Stimulated activated CD8-positive, alpha-beta memory T cell treated with anti-CD3 and anti-CD28 coated beads, Interleukin-15, amount 100 ng/mL, for 1 hour (primary cell): ENCODE data around the gene CTU1.
A peak's percentile ranks its signal among the peaks of the same experiment; 100 is the strongest.
"Not testable (repeated sequence)": the region's sequence is repeated elsewhere in the genome, so short reads cannot be mapped to it uniquely, and the experiment has no call there.

Source experiments
- DNase-seq: peaks from one replicate; pipeline ENCODE4 v3.0.0-alpha.2; 2020; ENCODE audit warnings: low read depth

CTU1 gene

DNA sequence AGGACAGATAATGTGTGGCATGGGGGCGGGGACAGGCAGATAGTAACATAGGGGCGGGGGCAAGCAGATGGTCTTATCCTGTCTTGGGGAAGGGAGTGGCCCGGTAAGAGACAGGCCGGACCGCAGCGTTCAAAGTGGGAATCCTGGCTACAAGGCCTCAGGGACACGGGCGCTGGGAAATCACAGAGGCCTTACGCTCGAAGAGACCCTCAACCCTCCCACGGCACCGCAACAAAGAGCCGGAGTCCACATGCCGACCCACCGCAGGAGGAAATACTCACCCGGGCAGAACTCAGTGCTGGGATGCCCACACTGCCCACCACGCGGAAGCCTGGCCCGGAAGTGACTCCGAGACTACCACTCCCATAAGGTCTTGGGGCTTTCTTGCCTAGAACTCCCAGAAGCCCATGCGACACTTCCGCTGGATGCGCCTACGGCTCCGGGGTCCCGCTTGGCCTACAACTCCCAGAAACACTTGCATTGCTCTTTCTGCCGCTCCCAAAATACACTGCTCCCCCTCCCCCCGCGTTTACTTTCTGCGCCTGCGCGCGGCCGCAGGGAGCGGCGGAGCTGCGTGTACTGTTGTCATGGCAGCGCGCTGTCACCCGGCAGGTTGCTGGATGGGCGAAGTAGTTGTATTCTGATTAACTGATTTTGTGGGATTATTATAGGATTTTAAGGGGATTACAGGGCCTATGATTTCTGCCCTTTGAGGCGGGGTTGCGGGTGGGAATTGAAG lies at the start of gene CTU1:
TSS of gene CTU1 (minus strand) at position 344 of the 739 bp plus-strand sequence. CDS start 3,840 bp downstream, outside the sequence.
- DNase-seq, result peak; percentile 96

DNA sequence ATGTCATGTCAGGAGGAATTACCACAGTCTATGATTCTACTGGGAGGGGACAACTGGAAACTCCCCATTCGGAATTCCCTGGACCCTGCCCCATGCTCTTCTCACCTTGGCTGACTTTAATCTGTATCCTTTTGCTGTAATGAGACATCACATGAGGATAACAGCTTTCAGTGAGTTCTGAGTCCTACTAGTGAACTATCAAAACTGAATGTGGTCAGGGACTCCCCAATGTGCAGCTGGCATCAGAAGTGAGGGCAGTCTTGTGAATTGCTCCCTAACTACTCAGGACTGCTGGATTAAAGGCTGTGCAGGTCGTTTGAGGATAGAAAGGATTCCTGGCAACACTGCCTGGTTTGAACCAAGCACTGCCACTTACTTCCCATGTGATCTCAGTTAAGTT lies 49.1 kb upstream of the CTU1 start:
- DNase-seq, result no peak

DNA sequence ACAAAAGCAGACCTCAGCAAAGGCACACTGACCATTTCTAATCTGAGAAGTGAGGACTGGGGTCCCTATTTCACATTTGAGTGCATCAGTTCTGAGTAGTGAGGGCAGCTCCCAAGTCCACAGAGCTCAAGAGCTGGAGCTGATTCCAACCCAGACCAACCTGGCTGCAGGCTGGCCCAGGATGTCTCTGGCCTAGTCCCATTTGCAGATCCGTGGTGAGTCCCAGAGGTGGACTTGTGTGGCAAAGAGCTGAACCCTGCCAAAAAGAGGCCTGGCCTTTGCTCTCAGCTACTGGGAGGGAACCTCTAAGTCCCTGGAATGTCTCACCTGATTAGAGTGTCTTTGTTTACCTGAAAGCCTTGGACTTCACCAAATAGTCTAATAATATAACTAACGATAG lies 48.5 kb upstream of the CTU1 start:
- DNase-seq, result no peak

DNA sequence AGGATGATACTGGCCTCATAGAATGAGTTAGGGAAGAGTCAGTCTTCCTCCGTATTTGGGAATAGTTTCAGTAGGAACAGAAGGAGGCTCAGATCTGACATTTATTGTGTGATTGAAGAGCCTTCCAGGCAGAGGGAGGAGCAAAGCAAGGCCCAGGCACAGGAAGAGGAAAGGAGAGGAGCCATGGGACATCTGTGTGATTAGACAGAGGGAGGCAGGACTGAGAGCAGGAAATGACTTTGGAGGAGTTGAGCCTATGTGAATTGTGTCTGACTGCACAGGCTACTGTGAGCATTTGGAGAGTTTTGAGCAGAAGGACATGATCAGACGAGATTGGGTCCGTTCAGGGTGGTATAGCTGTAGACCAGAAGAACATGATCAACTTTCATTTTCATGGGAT lies 42.4 kb upstream of the CTU1 start:
- no peak for DNase-seq

DNA sequence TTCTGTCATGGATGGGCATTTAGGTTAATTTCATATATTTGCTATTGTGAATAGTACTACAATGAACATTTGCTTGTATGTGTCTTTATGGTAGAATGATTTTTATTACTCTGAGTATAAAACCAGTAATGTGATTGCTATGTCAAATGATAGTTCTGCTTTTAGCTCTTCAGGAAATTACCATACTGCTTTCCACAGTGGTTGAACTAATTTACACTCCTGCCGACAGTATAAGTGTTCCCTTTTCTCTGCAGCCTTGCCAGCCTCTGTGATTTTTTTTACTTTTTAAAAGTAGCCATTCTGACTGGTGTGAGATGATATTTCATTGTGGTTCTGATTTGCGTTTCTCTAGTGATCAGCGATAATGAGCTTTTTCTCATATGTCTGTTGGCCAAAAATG lies 40.4 kb upstream of the CTU1 start:
- no peak for DNase-seq

DNA sequence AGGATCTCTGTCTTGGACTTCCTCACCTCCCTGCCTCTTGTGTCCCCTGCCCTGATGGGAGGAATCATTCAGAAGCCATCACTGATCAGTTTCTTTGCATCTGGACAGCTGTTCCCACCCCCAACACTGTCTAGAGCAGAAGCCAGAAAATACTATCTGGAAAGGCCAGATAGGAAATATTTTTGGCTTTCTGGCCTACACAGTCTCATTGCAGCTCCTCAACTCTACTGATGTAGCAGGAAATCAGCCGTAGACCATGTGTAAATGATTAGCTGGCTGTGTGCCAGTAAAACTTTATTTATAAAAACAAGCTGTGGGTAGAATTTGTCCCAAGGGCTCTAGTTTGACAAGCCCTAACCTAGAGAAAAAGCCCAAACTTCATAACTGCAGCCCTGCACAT lies 39.5 kb upstream of the CTU1 start:
- no peak for DNase-seq

DNA sequence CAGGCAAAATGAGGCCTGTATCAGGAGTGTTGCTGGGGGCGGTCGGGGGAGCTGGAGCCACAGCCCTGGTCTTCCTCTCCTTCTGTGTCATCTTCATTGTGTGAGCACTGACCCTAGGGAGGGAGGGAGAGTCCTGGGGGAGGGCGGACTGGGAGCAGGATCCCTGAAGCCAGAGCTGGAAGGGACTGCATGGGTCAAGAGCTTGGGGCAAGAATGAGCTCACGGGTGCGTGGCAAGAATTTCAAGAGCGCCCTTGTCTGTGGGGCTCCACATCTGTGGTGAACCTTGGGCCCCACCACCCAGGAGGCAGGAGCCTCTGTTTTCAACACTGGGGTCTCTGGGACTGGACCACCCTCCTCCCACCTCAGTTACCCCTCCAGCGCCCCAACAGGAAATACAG lies 38.5 kb upstream of the CTU1 start:
- DNase-seq, result no peak

DNA sequence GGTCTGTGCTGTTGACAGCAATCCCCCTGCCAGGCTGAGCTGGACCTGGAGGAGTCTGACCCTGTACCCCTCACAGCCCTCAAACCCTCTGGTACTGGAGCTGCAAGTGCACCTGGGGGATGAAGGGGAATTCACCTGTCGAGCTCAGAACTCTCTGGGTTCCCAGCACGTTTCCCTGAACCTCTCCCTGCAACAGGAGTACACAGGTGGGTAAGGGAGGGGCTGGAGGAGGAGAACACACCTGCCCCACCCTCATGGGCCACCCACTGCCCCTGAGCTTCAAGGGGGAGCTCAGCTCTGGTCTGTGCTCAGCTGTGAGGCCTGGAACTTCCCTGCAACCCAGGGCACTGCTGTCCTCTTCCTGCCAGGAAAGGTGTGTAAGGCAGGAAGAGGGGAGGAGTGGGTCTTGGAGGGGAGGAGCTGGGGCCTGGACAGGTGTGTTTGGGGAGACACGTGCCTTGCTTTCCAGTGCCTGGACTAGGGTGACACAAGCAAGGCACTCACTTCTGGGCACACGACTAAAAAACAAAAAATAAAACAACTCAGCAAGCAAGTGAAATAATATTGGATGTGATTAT lies 37.8 kb upstream of the CTU1 start:
- no peak for DNase-seq

DNA sequence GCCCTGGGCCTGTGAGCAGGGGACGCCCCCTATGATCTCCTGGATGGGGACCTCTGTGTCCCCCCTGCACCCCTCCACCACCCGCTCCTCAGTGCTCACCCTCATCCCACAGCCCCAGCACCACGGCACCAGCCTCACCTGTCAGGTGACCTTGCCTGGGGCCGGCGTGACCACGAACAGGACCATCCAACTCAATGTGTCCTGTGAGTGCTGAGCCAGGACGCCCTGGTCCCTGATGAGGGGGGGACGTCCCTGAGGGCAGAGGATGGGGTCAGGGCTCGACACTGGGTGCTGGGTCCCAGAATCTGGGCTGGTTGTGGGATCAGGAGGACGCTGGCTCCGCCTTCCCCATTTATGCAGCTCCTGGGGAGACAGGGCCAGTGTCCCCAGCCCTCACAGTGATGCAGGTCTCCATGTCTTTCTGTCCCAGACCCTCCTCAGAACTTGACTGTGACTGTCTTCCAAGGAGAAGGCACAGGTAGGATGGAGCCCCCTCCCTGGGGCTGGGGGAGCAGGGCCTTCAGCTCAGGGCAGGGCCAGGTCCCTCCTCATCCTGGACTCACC lies 36.4 kb upstream of the CTU1 start:
- DNase-seq, result no peak

DNA sequence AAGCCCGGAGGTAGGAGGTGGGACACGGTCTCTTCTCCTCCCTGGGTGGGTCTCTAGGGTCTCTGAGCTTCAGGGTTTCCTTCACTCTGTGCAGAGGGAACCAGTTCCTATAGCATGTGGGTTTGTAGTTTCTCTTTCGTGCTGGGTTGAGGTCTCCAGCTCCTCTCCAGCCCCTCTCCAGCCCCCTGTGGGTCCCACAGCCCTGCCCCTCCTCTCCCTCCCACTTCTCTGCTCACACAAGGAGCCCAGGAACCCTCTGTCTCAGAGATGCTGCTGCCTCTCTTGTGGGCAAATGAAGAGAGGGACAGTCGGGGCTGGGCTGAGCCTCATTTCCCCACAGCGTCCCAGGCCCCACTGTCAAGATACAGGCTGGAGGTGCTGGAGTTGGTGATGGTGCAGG lies 35.3 kb upstream of the CTU1 start:
- no peak for DNase-seq

DNA sequence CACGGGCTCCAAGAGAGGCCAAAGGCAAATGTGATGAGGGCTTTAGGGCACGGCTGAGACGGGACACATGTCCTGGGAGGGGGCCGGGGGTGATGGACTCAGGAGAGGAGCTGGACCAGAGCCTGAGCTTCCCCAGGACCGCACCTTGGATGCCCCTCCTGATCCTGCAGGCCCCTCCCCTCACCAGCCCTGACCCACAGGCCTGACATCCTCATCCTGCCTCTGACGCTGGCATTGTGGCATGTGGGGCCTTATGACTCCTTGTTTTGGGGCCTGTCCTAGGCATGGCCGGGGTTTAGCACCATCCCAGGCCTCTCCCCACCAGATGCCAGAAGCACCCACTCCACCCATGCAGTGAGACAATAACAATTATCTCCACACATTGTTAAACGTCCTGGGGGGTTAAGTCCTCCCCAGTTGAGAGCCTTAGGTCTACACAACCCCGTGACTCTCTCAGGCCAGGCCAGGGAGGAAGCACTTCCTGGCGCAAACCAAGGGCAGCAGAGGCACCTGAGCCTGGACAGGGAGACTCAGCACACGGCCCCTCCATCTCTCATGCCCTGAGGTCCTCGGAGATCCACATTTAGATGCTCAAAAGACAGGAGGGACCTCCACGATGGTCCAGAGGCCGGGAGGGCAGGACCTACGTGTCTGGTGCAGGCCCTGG lies 34.7 kb upstream of the CTU1 start:
- not testable (repeated sequence) for DNase-seq

DNA sequence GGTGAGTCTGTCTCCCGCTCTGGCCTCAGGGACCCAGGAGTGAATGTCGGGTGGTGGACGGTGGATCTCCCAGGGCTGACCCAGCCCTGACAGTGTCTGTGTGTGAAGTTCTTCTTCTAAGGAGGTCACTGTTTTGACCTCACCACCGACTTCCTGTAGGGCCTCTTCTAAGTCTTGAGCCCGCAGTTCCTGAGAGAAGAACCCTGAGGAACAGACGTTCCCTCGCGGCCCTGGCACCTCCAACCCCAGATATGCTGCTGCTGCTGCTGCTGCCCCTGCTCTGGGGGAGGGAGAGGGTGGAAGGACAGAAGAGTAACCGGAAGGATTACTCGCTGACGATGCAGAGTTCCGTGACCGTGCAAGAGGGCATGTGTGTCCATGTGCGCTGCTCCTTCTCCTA lies 33.9 kb upstream of the CTU1 start, which contains the start of gene SIGLEC7:
TSS of gene SIGLEC7 (plus strand) at position 183 of the 400 bp plus-strand sequence. CDS start at position 252, 69 bp downstream.
- DNase-seq, result no peak

DNA sequence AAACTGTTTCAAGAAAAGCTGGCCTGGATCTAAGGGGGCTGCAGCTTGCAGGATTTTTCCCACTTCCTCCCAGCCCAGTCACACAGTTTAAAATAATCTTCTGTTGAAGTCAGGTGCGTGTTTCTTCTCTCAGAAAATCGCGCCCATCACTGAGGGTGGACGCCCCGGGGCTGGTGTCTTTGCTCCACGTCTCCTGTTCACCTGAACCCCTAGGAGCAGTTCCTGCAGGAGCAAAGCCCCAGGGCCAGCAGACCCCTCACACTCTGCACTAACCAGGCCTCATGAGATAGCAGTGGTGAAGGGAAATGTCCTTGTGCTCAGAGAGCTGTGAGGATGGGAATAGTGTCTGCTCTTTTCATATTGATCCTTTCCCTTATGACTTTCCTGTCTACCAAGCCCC lies 33.0 kb upstream of the CTU1 start:
- no peak for DNase-seq

DNA sequence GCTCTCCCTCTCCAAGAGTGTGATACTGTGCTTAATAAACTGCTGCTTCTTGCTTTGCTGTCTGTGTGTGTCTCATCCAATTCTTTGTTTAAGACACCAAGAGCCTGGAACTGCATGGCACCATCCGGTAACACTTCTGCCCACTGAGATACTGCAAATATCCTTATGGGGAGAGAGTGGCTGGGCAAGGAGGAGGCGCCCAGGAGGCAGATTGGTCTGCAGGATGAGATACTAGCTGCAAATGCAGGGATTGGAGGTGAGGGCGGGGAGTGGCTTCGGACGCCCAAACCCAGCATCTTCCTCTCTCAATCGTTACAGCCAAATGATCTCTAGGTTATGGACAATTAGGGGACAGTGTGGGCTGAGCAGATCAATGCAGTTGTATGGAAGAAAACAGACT lies 32.2 kb upstream of the CTU1 start:
- no peak for DNase-seq

DNA sequence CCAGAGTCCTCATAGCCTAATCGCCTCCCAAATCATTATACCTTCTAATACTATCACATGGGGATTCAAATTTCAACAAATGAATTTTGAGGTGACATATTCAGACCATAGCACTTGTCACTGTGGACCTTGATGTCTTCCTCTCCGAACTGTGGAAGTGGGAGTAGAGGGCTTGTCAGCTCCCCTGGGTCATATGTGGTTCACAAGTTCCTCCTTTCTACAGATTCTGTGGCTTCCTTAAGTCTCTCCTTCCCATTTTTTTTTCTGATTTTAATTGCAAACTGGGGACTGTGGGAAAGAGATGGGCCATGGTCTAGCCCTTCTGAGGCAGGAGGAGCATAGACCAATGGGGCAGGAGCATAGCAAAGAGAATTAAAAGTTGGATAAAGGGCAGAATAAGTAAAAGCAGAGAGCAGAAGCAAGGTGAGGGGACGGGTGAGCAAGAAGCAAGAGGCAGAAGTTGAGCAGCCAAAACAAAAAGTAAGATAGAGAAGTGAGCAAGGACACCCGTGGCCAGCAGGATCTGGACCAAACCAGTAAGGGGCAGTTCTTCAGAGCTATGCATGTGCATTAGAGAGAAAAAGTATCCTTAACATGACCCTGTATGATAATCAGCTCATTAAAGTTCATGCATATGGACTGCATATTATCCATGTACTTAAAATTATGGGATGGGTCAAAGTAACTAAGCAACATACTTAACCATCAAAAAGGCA lies 31.2 kb upstream of the CTU1 start:
- no peak for DNase-seq

DNA sequence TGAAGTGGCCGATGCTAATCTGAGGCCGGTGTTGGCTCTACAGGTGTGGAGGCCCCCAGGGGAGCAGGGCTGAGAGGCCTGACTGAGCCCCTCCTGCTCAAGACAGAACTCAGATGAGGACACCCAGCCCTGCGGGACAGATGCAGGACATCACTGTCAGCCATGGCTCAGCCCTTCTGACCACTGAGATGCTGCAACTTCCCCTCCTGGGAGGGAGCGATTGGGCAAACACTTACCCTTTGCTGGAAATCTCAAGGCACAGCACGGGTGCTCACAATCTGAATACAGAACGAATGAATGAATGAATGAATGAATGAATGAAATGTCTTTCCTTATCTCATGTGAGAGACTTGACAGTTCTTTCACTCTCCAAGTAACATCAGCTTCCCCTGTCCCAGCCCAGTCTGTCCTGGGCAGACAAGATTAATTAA lies 30.4 kb upstream of the CTU1 start:
- no peak for DNase-seq

DNA sequence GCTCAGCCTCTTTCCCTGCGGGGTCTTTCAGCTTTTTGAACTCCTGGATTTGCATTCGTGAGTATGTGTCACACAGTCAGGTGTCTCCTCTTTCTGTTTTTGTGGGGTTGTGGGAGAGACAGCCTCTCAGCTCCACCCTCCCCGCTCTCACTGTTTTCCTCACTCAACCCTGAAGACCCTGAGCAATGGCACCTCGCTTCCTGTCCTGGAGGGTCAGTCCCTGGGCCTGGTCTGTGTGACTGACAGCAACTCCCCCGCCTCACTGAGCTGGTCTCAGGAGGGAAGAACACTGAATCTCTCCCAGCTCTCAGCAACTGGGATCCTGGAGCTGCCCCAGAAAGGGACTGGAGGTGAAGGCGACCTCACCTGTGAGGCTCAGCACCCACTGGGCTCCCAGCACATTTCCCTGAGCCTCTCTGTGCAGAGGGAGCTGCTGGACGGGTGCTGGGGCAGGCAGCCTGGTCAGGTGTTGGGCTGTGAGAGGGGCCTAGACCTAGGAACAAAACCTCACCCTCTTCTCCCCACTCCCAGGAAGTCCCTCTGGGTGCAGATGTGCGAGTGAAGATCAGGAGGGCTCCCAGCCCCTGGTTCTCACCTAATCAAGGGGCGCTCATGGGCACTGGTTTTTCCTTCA lies 29.7 kb upstream of the CTU1 start:
- no peak for DNase-seq

DNA sequence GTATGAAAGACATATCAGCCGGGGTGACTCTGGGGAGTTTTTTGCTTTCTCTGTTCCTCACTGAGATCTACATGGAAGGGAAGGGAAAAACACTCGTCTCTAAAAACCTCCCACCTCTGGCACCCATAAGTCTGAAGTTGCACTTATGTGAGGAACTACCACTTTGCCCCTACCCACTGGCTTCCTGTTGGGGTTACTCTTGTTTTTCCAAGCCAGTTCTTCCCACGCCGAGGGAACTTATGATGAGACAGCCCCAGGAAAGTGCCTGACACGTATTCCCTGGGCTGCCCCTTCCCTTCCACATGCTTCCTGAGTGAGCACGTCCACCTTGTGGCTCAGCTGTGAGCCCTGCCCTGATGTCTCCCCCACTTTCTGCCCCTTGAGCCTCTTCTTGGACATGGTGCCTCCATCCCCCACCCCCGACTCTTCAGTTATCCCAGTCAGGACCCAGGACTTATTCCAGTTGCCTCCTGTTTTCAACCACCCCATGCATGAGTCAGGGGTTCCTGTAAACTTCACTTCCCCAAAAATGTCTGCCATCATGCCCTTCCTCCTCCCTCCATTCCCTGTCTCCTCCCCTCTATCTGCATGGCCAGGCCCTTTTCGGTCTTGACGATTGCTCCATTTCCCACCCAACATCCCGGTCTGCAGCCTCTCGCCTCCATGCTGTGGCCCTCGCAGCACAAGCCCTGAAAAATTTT lies 28.8 kb upstream of the CTU1 start:
- DNase-seq, result no peak

DNA sequence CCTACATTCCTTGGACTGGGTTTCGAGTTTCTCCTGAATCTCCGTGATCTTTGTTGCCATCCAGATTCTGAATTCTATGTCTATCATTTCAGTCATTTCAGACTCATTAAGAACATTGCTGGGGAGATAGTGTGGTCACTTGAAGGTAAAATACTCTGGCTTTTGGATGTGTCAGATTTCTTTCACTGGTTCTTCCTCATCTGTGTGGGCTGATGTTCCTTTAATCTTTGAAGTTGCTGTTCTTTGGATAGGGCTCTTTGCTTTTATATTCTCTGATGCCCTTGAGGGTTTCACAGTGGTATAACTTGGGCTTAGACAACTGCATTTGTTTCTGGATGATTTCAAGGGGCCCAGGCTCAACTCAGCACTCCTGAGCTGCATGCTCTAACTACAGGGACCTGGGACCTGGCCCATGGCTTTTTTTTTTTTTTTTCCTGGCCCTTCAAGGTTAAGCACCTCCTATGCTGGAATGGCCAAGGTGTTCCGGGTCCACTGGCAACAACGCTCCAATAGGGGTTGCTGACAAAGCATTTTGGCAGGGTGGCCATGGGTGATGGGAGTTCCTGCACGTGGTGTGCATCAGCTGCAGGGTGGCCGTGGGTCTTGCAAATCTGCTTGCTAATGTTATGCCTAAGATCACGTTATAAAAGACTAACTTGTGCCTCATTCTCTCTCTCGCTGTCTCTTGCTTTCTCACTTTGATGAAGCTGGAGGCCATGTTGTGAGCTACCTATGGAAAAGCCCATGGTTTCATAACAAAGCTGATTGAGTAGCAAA lies 28.0 kb upstream of the CTU1 start:
- no peak for DNase-seq

DNA sequence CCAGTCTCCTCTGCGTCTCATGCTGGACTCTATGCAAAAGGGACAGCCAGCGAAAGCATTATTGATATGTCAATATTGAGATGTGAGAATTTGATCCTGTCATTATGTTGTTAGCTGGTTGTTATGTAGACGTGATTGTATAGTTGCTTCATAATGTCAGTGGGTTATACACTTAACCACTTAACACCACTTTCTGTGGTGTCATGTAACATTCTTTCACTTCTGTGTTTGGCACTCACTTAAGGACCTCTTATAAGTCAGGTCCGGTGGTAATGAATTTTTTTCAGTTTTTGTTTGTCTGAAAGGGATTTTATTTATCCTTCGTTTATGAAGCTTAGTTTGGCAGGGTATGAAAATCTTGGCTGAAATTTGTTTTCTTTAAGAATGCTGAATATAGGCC lies 26.8 kb upstream of the CTU1 start:
- no peak for DNase-seq
